HG03432 (cell line): ENCODE data around the gene GRK5.

Source experiments
- ATAC-seq: cut with Tn5 transposase; IDR thresholded peaks from one replicate; pipeline ENCODE4 v1.9.1; 2021; ENCODE audit warnings: mild to moderate bottlenecking, moderate library complexity; ENCODE audit not compliant: unreplicated experiment

Gene GRK5

DNA sequence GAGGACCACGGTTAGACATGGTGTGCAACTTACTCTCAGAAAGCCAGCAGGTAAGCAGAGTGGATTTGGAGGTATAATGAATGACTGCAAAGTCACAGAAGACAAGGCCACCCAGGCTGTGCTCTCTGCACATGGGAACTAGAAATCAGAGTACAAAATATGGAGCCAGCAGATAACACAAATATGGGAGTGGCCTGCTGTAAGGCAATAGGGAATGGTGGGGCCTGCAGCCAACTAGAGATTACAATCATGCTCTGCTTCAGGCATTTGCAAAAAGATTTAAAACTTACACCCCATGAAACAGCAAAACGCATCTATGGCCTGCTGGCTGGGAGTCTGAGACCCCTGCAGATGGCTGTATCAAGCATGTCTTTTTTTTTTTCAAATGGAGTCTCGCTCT is 288.2 kb downstream of the GRK5 start:
- ATAC-seq = no peak

DNA sequence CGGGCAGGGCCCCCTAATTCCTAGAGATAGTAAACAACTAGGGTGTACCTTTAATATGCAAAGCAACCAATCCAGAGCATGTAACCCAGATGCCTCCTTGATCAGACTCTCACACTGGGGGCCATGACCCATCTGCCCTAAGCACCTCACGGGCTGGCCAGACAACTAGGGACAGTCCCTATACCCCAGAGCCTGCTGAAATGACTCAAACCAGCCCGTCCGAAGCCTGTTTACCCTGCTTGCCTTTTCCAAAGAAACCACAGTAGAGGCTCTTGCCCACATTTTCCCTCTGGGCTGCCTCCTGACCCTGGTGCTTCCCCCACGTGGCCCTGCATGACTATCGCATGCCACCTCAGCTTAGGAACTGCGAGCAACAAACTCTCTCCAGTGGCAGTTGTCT is 288.9 kb downstream of the GRK5 start:
- peak; percentile 93 for ATAC-seq

DNA sequence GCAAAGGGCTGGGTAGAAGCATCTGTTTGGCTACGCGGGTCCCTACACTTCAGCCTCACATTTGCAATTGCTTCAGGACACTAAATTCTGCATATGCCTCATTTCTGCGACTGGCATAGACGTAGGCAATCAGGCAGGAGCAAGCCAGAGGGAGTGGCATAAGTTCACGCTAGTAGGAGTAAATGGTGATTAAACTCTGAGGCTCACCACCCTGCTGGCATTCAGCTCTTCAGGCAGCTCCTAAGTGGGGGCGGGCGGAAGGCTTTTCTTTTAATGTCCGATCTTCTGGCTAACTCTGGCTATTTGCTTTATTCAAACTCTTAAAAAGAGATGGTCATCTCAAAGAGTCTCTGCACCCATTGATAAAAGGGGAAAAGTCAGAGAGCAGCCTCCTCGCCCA is 289.9 kb downstream of the GRK5 start:
- no peak for ATAC-seq

DNA sequence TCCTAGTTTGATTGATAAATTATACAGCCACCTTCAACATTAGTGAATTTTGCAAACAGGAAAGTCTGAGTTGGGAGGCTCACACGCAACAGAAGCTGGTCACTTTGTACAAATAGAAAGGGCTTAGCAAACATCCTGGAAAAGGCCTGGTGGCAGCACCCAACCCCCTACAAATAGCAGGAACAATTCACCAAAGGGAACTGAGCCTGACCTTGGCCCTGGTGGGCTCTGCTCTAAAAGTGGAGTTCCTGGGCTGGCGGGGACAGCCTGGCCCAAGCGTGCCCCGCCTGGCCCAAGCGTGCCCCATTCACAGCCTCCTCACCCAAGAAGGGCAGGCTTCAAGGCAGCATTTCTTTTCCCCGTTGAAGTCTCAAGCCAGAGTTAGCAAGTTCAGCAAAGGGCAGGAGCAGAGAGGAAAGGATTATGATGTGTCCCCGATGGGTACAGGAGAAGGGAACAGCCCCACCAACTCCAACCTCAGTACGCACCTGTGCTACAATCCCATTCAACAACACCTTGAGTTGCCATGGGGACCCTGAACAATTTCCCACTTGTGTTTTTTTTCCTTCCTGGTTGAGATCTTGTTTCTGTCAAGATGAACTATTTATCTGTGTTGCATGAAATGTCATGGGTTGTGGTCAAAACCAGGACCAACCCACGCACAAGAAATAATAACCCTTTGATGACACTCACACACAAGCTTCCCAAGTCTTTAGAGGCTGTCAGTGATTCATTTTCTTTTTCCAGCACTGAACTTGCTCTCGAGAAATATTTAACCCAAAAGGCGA is 291.7 kb downstream of the GRK5 start:
- no peak for ATAC-seq

DNA sequence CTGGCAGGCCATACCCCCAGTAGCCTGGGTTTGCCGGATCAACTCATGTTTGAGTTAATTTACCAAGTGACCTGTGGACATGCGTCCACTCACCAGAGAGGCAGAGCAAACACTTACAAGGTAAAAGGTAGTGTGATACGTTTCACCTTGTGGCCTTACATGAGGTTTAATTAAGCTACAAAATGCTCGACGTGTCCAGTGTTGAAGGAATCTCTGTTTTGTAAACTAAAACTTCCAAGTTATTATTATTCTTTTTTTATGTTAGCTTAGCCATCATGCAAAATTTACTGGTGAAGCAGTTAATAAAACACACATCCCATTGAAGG is 292.3 kb downstream of the GRK5 start:
- no peak for ATAC-seq

DNA sequence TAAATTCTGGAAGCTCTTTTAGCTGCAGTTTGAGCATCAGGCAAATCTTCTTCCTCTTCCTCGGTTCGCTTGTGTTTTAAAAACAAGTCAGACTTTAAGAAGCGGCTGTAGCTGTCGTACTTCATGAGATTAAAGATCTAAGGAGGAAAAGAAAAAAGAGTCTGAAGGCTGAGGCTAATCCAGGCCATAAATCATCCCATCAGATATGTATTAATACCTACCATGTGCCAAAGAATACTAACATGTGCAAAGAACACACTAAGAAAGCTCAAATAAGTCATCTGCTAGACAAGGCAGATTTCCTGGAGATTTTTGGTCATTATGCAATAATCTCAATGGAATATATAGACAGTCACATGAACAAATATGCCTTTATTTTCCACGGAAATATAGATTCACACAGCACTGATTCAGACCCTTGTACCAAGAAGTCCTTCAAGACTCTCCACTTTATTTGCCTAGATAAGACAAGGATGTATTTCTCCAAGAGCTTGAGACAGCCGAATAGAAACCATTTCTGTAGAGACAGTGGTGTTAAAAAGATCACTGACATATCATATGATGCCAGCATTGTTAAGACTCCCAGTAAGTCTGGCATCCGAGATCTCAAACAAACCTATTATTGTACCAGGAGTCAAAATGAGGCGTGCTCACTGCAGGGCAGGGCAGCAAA is 292.9 kb downstream of the GRK5 start:
- no peak for ATAC-seq

DNA sequence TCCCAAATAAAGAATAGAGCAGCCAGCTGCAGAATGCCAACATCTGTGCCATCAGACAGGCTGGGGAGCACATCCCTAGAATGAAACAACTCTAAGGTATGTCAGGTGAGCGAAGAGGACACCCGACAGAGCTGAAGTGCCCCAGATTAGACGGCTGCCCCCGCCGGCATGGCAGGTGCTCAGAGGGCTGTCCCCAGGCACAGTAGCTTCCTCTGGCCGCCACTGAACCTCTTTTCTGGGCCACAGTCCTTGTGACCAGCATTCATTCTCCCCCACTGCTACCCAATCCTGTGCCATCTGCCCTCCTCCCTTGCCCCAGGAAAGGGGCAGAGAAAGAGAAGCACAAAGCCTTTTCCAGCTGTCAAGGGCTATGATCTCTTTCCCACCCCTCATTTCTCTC is 293.4 kb downstream of the GRK5 start:
- ATAC-seq = no peak

DNA sequence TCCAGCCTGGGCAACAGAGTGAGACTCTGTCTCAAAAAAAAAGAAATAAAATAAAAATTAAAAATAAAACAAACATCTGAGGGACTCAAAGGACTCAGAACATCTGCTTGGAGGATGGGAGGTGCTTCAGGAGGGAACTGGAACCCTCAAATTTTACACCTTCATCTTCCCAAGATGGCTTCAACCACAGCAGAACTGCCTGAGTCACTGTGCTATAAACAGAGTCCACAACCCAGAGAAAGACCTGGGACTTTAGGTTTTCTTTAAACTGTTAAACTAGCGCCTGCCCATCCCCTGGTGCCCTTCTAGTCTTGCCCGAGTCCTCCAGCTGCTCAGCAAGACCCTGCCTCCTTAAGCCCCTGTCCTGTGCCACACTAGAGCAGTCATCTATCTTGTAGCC is 294.3 kb downstream of the GRK5 start:
- ATAC-seq = peak; percentile 11

DNA sequence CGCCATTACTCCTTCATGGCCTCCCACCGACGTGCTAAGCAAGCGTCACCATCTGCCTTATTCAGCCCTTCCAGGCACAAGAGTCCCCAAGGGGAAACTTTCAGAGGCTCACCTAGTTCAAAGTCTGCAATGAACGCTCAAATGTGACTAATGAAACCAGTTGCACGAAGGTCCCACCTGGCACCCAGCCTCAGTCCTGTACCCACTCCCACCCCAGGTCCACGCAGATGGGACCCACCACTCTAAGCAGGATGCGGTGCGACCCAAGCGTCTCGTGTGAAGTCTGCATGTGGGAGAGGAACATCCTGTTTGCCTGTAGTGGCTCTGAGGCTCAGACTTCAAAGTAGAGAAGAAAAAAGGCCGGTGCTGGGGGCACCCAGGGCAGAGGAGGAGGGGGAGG is 294.8 kb downstream of the GRK5 start:
- ATAC-seq = peak; percentile 65

DNA sequence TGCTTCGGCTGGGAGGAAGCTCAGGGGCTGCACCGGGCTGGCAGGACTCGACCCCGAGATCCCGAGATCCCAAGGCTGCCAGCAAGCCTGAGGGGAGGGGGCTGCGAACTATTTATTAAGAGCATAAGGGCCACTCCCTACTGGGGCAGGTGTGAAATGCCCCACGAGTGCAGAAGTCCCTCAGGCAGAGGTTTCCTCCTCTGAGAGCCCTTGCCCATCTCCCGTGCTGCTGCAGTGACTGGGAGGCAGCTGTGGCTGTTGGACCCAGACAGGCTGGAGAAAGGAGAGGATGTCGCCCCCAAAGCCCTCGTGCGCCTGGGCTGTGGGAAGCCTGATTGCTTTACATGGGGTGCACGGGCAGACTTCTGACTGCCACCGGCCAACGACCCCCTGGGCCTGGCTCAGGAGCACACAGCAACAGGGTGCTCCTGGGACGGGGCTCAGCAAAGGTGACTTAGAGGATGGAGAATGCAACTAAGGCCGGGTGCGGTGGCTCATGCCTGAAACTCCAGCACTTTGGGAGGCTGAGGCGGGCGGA is 295.3 kb downstream of the GRK5 start:
- ATAC-seq = no peak

DNA sequence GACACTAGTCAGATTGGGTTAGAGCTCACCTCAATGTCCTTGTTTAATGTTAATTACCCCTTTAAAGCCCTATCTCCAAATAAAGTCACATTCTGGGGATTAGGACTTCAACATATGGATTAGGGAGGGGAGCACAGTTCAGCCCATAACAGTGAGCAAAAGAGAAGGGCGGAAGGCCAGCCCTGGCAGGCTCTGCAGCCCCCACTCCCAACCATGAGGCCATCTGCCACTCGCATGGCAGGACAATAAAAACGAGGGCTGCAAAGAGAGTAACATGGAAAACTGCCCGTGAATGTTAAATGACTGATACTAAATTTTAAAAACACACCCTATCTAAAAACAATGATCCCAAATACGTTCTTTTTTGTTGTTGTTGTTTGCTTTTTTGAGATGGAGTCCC is 296.4 kb downstream of the GRK5 start:
- no peak for ATAC-seq

DNA sequence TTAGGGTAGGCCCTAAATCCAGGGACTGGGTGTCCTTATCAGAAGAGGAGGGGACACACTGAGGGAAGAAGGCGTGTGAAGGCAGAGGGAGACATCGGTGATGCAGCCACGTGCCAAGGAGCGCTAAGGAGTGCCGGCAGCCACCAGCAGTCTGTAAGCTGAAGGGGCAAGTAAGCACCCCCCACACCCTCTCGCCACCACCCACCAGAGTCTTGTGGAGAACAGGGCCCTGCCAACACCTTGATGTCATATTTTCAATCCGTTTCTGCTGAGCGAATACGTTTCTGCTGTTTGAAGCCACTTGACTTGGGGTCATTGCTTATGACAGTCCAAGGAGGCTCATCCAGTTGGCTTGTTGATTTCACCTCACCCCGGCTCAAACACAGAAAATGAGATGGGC is 297.3 kb downstream of the GRK5 start:
- ATAC-seq = no peak

DNA sequence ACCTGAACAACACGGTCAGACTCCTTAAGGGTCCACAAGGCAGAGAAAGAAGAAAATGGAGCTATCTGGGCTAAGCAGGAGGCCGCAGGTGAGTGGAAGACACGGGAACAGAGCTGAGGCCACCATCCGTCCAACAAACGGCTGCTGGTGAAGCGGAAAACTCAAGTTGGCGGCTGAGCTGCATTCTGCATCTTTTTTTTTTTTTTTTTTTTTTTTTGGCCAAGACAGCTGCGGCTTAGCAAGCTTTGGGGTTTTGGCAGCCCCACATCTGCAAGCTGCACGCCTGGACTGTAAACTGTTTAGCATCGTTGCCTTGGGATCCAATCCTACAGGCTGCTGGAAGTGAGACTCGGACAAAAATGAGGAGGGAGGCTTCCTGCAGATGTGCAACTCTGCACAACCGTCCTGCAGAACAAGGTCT is 297.8 kb downstream of the GRK5 start:
- no peak for ATAC-seq
